GM12874 (cell line): ENCODE data around the gene DOC2A.

Experiments
- CTCF ChIP-seq: IDR thresholded peaks from 2 replicates; pipeline ENCODE4 v1.5.1; 2011; ENCODE audit warnings: low read depth, mild to moderate bottlenecking, control low read depth, low read length, moderate library complexity; ENCODE audit not compliant: insufficient read depth

Gene DOC2A

GRCh38 chr16:29996766-29997250, 14.0 kb downstream of the DOC2A start:
- no peak for TF ChIP-seq CTCF

- TF ChIP-seq CTCF = no peak
These were observed 14.7 kb downstream of the DOC2A start, which contains the start of gene INO80E for GRCh38 chr16:29995911-29996765. Gene INO80E (plus strand): TSS chr16:29996241. CDS start chr16:29996311, 70 bp downstream.

- no peak for TF ChIP-seq CTCF
These were observed 15.4 kb downstream of the DOC2A start, which contains the start of gene HIRIP3 for GRCh38 chr16:29995324-29995910. Gene HIRIP3 (minus strand): TSS chr16:29995617. CDS start chr16:29995605, 12 bp downstream.

DNA sequence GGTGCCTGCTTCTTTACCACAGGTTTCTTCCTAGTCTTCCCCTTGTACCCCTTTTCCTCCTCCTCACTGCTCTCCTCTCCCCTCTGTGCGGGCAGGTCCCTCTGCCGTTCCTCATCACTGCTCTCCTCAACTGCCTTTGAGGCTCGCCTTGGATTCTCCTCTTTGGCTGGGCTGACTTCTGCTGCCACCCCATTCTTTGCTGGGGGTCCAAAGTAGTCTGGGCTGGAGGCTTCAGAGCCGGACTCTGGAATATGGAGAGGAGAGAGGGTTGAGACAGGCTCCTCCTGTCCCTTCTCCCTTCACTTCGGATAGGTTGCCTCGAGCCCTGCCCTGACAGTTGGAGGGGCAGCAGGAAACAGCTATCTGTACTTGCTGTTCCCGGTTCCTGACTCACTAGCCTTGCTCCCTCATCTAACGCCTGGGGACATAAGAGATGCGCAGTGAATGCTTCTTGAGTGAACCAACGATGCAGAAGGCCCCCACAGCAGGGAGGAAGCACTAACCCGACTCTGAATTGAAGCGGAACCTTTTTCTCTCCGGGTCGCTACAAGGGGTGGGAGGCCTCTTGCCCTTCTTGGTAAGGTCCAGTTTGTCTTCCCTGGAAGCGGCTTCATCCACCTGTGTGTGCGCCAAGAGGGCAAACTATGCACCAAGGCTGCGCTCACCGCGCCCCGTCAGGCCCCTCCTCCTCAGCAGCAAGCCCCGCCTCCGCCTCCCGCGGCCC, 16.1 kb downstream of the DOC2A start:
- no peak for TF ChIP-seq CTCF

- no peak for TF ChIP-seq CTCF
These were observed 16.8 kb downstream of the DOC2A start for GRCh38 chr16:29993903-29994599.

GRCh38 chr16:29993191-29993902, 17.5 kb downstream of the DOC2A start:
- TF ChIP-seq CTCF = no peak
